AG10803 (cell line): ENCODE results near the gene ANAPC7.
"Not testable (repeated sequence)": the region's sequence is repeated elsewhere in the genome, so short reads cannot be mapped to it uniquely, and the experiment has no call there.

Source experiments
- DNase-seq: peaks from one replicate; pipeline ENCODE4 v3.0.0; 2010; ENCODE audit warnings: low read depth
- H3K4me3 ChIP-seq: 2 replicates; pipeline ENCODE4 v1.5.1; 2011; ENCODE audit warnings: mild to moderate bottlenecking, low read length, control low read depth
- CTCF ChIP-seq: conservative IDR thresholded peaks from 2 replicates; pipeline ENCODE4 v1.5.1; 2011; ENCODE audit warnings: mild to moderate bottlenecking, low read length, control low read depth, inconsistent platforms

Gene ANAPC7

GRCh38 chr12:110345176-110345661 is 58.3 kb downstream of the ANAPC7 start:
- no peak for TF ChIP-seq CTCF
- no peak for DNase-seq
- H3K4me3 ChIP-seq, result no peak overlapping the region

- H3K4me3 ChIP-seq, result no peak overlapping the region
- no peak for DNase-seq
- no peak for TF ChIP-seq CTCF
Observed at GRCh38 chr12:110344657-110345056, 58.9 kb downstream of the ANAPC7 start.

GRCh38 chr12:110343736-110344555 is 59.6 kb downstream of the ANAPC7 start:
- no peak for DNase-seq
- H3K4me3 ChIP-seq, result no peak overlapping the region
- TF ChIP-seq CTCF, result no peak

- TF ChIP-seq CTCF, result no peak
- H3K4me3 ChIP-seq, result no peak overlapping the region
- no peak for DNase-seq
Observed at GRCh38 chr12:110343114-110343513, 60.4 kb downstream of the ANAPC7 start.

- no peak overlapping the region for H3K4me3 ChIP-seq
- no peak for DNase-seq
- no peak for TF ChIP-seq CTCF
Observed at GRCh38 chr12:110342157-110342556, 61.4 kb downstream of the ANAPC7 start.

- no peak for TF ChIP-seq CTCF
- H3K4me3 ChIP-seq, result no peak overlapping the region
- DNase-seq, result no peak
Observed at GRCh38 chr12:110340706-110341105, 62.8 kb downstream of the ANAPC7 start.

- H3K4me3 ChIP-seq, DNase-seq: not testable (repeated sequence)
Observed at GRCh38 chr12:110340261-110340660, 63.2 kb downstream of the ANAPC7 start.
